ENCODE results near the gene NFATC1.

NFATC1 gene

DNA sequence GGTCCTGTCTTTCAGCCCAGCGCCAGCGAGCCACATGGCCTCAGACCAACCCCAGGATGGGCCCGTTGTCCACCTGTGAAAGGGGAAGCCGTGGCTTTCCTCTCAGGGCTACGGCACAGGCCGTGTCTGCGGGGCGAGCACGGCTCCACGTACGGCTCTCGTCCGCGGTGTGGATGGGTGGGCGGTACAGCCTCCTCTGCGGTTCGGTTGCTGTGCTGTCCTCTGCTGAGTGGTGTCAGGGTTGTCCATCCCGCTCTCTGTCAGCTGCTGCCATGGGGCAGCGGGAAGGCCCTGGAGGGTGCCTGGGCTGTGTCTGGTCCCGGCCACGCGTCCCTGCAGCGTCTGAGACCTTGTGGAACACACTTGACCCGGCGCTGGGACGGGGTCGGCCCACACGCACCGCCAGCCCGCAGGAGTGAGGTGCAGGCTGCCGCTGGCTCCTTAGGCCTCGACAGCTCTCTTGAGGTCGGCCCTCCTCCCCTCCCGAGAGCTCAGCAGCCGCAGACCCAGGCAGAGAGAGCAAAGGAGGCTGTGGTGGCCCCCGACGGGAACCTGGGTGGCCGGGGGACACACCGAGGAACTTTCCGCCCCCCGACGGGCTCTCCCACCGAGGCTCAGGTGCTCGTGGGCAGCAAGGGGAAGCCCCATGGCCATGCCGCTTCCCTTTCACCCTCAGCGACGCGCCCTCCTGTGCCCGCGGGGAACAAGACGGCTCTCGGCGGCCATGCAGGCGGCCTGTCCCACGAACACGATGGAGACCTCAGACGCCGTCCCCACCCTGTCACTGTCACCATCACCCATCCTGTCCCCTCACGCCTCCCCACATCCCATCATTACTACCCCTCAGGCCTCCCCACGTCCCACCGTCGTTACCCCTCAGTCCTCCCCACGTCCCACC, 128.7 kb downstream of the NFATC1 start:
- TF ChIP-seq Cebpa-rat (IDR thresholded peaks at IDR 0.05), result no peak
- peak overlapping the region in 5 of 11 experiments; percentile 31 to 57 (median 33); a peak in 8 of 22 replicates for H3K9ac ChIP-seq
- peaks cover 14 to 63% (median 39%) of the 10 kb centered on the region in 11 experiments; a peak in 16 of 22 replicates for H4K20me1 ChIP-seq
- peaks cover 0 to 15% (median 6%) of the 10 kb centered on the region in 11 experiments; a peak in 7 of 22 replicates for H3K36me3 ChIP-seq
- peaks cover 0 to 61% (median 16%) of the 10 kb centered on the region in 11 experiments; a peak in 16 of 22 replicates for H3K27me3 ChIP-seq
- peak overlapping the region in 1 of 10 experiments; percentile 2; a peak in 1 of 20 replicates for H3K4me3 ChIP-seq
- H3K4me1 ChIP-seq, result peaks cover 22 to 58% (median 38%) of the 10 kb centered on the region in 10 experiments
- H3K9me3 ChIP-seq (replicated peaks in 1 of 11), result no peaks in the 10 kb centered on the region
- peak overlapping the region in 4 of 11 experiments; percentile 2 to 21 (median 11); a peak in 2 of 22 replicates for H3K27ac ChIP-seq
- H3K4me2 ChIP-seq, result peak overlapping the region; percentile 70 to 94 (median 83)

GRCh38 chr18:79525556-79526467, 130.1 kb downstream of the NFATC1 start:
- H3K27ac ChIP-seq, result no peak overlapping the region

GRCh38 chr18:79526468-79527460, 131.0 kb downstream of the NFATC1 start:
- Histone ChIP-seq H3K27me3 (peaks cover 0 to 72% (median 11%) of the 10 kb centered on the region in 11 experiments; a peak in 16 of 22 replicates), H3K27ac (no peak overlapping the region), H3K9me3 (replicated peaks in 1 of 11) (no peaks in the 10 kb centered on the region), H3K4me3 (no peak overlapping the region), H3K4me2 (peak overlapping the region in 2 of 11 experiments; percentile 0 to 2; a peak in 1 of 22 replicates), H3K4me1 (peaks cover 22 to 49% (median 37%) of the 10 kb centered on the region in 10 experiments), H3K36me3 (peaks cover 0 to 15% (median 6%) of the 10 kb centered on the region in 11 experiments; a peak in 7 of 22 replicates), H4K20me1 (peaks cover 15 to 77% (median 45%) of the 10 kb centered on the region in 11 experiments; a peak in 17 of 22 replicates), H3K9ac (no peak overlapping the region)
- TF ChIP-seq Cebpa-rat (IDR thresholded peaks at IDR 0.05), result no peak

More at GRCh38 chr18:79525556-79526467, 130.1 kb downstream of the NFATC1 start:
- peaks cover 0 to 64% (median 11%) of the 10 kb centered on the region in 11 experiments; a peak in 16 of 22 replicates for H3K27me3 ChIP-seq
- peaks cover 22 to 52% (median 37%) of the 10 kb centered on the region in 10 experiments for H3K4me1 ChIP-seq
- H3K36me3 ChIP-seq, result peaks cover 0 to 15% (median 6%) of the 10 kb centered on the region in 11 experiments; a peak in 7 of 22 replicates
- no peak overlapping the region for H3K4me3 ChIP-seq
- TF ChIP-seq Cebpa-rat (IDR thresholded peaks at IDR 0.05), result no peak
- peaks cover 15 to 76% (median 45%) of the 10 kb centered on the region in 11 experiments; a peak in 17 of 22 replicates for H4K20me1 ChIP-seq
- H3K9ac ChIP-seq, result no peak overlapping the region
- H3K9me3 ChIP-seq (replicated peaks in 1 of 11), result no peaks in the 10 kb centered on the region
- H3K4me2 ChIP-seq, result peak overlapping the region in 2 of 11 experiments; percentile 0 to 2; a peak in 1 of 22 replicates

- no peak for TF ChIP-seq Cebpa-rat (IDR thresholded peaks at IDR 0.05)
- Histone ChIP-seq H3K36me3 (peaks cover 0 to 15% (median 6%) of the 10 kb centered on the region in 11 experiments; a peak in 7 of 22 replicates), H3K4me3 (no peak overlapping the region), H3K27ac (no peak overlapping the region), H4K20me1 (peaks cover 12 to 73% (median 40%) of the 10 kb centered on the region in 11 experiments; a peak in 17 of 22 replicates), H3K9ac (no peak overlapping the region), H3K4me1 (peaks cover 21 to 43% (median 33%) of the 10 kb centered on the region in 10 experiments), H3K9me3 (replicated peaks in 1 of 11) (no peaks in the 10 kb centered on the region), H3K27me3 (peaks cover 0 to 68% (median 11%) of the 10 kb centered on the region in 11 experiments; a peak in 16 of 22 replicates), H3K4me2 (no peak overlapping the region)
Observed at GRCh38 chr18:79527656-79528315, 132.1 kb downstream of the NFATC1 start.

- peaks cover 7 to 73% (median 35%) of the 10 kb centered on the region in 11 experiments; a peak in 16 of 22 replicates for H4K20me1 ChIP-seq
- peaks cover 0 to 15% (median 6%) of the 10 kb centered on the region in 11 experiments; a peak in 7 of 22 replicates for H3K36me3 ChIP-seq
- TF ChIP-seq Cebpa-rat (IDR thresholded peaks at IDR 0.05), result no peak
- H3K4me3 ChIP-seq, result no peak overlapping the region
- peaks cover 15 to 38% (median 28%) of the 10 kb centered on the region in 10 experiments for H3K4me1 ChIP-seq
- no peak overlapping the region for H3K9ac ChIP-seq
- peak overlapping the region in 6 of 11 experiments; percentile 65 to 81 (median 72); a peak in 6 of 22 replicates for H3K4me2 ChIP-seq
- no peak overlapping the region for H3K27ac ChIP-seq
- H3K27me3 ChIP-seq, result peaks cover 0 to 63% (median 11%) of the 10 kb centered on the region in 11 experiments; a peak in 16 of 22 replicates
- H3K9me3 ChIP-seq (replicated peaks in 1 of 11), result no peaks in the 10 kb centered on the region
Observed at GRCh38 chr18:79528316-79528695, 132.6 kb downstream of the NFATC1 start.

- Histone ChIP-seq H3K4me3 (no peak overlapping the region), H3K4me1 (peaks cover 10 to 32% (median 22%) of the 10 kb centered on the region in 10 experiments), H4K20me1 (peaks cover 7 to 71% (median 29%) of the 10 kb centered on the region in 11 experiments; a peak in 16 of 22 replicates), H3K27ac (no peak overlapping the region), H3K27me3 (peaks cover 0 to 58% (median 11%) of the 10 kb centered on the region in 11 experiments; a peak in 16 of 22 replicates), H3K9ac (peak overlapping the region in 2 of 11 experiments; percentile 3 to 16; a peak in 1 of 22 replicates), H3K4me2 (peak overlapping the region; percentile 57 to 81 (median 70)), H3K9me3 (replicated peaks in 1 of 11) (no peaks in the 10 kb centered on the region), H3K36me3 (peaks cover 0 to 15% (median 6%) of the 10 kb centered on the region in 11 experiments; a peak in 7 of 22 replicates)
- no peak for TF ChIP-seq Cebpa-rat (IDR thresholded peaks at IDR 0.05)
Observed at GRCh38 chr18:79528846-79529245, 133.1 kb downstream of the NFATC1 start.

DNA sequence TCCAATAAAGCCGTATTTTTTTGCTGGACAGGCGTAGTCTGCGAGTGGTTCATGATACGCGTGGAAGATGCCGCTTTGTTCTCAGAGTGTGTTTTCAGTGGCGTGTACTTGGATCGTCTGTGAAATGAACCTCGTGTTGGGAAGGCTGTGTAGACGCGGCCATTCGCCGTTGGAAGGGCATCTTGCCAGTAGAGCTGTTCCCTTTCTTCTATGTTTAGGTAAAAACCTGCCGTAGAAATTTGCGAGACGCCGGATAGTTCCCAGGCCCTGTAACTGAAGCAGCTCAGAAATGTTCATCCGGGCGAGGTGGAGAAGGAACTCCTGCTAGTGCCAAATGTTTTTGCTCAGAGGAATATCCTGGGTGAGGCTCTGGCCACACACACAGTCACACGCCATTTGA, 133.6 kb downstream of the NFATC1 start:
- peaks cover 0 to 53% (median 7%) of the 10 kb centered on the region in 11 experiments; a peak in 16 of 22 replicates for H3K27me3 ChIP-seq
- no peak overlapping the region for H3K27ac ChIP-seq
- peaks cover 2 to 67% (median 25%) of the 10 kb centered on the region in 11 experiments; a peak in 16 of 22 replicates for H4K20me1 ChIP-seq
- peaks cover 0 to 15% (median 6%) of the 10 kb centered on the region in 11 experiments; a peak in 7 of 22 replicates for H3K36me3 ChIP-seq
- H3K4me2 ChIP-seq, result peak overlapping the region; percentile 57 to 81 (median 70)
- no peak overlapping the region for H3K4me3 ChIP-seq
- no peaks in the 10 kb centered on the region for H3K9me3 ChIP-seq (replicated peaks in 1 of 11)
- H3K9ac ChIP-seq, result peak overlapping the region in 2 of 11 experiments; percentile 3 to 16; a peak in 1 of 22 replicates
- no peak for TF ChIP-seq Cebpa-rat (IDR thresholded peaks at IDR 0.05)
- H3K4me1 ChIP-seq, result peaks cover 6 to 28% (median 18%) of the 10 kb centered on the region in 10 experiments

Data from BLaER1 treated with 17β-estradiol and CSF1 and Interleukin-3, amounts not matched to agents 10 nM and 100 nM (cell line).